CD4-positive, alpha-beta T cell treated with Interleukin-4 for 4 hours (primary cell): ENCODE data around the gene VBP1.
"Not testable (repeated sequence)": the region's sequence is repeated elsewhere in the genome, so short reads cannot be mapped to it uniquely, and the experiment has no call there.

Source experiments
- DNase-seq: peaks from one replicate; pipeline ENCODE4 v3.0.0-alpha.2; 2020

VBP1 gene

DNA sequence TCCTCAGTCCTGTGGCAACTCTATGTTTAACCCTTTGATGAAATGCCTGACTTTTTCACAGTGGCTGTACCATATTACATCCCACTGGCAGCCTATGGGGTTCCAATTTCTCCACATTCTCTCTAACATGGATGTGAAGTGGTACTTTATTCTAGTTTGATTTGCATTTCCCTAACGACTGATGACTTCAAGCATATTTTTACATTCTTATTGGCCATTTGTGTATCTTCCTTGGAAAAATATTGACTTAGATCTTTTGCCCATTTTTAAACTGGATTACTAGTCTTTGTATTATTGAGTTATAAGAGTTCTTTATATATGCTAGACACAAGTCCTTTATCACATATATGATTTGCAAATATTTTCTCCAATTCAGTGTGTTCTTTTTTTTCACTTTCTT, 50.2 kb downstream of the VBP1 start:
- no peak for DNase-seq

DNA sequence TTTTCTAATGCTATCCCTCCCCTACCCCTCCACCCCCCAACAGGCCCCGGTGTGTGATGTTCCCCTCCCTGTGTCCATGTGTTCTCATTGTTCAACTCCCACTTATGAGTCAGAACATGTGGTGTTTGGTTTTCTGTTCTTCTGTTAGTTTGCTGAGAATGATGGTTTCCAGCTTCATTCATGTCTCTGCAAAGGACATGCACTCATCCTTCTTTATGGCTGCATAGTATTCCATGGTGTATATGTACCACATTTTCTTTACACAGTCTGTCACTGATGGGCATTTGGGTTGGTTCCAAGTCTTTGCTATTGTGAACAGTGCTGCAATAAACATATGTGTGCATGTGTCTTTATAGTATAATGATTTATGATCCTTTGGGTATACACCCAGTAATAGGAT, 51.7 kb downstream of the VBP1 start:
- not testable (repeated sequence) for DNase-seq

DNA sequence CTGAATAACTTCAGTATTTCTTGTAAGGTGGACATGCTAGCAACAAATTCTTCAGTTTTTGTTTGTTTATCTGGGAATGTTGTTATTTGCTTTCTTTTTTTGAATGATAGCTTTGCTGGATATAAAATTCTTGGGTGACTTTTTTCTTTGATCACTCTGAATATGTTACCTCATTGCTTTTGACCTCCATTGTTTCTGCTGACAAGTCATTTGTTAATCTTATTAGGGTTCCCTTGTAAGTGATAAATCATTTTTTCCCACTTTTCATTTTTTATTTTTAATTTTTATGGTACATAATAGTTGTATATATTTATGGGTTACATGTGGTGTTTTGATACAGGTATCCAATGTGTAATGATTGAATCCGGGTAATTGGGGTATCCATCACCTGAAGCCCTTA, 54.7 kb downstream of the VBP1 start:
- no peak for DNase-seq

DNA sequence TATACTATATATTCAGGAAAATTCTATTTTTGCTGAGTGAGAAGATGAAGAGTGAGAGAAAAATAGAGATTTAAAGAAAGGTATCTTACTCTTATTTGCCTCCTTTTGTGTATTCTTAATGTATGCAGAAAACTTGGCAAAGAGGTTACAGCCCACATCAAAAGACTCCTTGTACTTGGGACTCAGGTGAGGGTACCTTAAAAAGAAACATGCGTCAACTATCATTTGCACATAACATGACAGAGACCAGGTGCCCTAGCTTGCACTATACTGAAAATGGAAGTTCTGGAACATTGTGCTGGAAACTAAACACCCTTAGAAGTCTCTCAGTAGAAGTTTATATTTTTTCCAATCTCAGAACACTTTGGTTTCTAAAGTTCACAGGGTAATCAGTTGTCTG, 63.6 kb downstream of the VBP1 start:
- no peak for DNase-seq
